SK-N-SH (cell line): ENCODE results near the gene RANBP9.

Experiments used
- CHD2 ChIP-seq: fragments of 150-350 bp; IDR thresholded peaks from 2 replicates; pipeline ENCODE4 v1.6.1; 2018; ENCODE audit warnings: low read length; ENCODE audit not compliant: partially characterized antibody
- TF ChIP-seq, protein P1 (sequence below): IDR thresholded peaks from 2 replicates; pipeline ENCODE4 v1.4.0; 2012; ENCODE audit warnings: low read depth, borderline replicate concordance

GRCh38 chr6:13698715-13699114 is 12.9 kb downstream of the RANBP9 start:
- TF ChIP-seq, protein P1, sequence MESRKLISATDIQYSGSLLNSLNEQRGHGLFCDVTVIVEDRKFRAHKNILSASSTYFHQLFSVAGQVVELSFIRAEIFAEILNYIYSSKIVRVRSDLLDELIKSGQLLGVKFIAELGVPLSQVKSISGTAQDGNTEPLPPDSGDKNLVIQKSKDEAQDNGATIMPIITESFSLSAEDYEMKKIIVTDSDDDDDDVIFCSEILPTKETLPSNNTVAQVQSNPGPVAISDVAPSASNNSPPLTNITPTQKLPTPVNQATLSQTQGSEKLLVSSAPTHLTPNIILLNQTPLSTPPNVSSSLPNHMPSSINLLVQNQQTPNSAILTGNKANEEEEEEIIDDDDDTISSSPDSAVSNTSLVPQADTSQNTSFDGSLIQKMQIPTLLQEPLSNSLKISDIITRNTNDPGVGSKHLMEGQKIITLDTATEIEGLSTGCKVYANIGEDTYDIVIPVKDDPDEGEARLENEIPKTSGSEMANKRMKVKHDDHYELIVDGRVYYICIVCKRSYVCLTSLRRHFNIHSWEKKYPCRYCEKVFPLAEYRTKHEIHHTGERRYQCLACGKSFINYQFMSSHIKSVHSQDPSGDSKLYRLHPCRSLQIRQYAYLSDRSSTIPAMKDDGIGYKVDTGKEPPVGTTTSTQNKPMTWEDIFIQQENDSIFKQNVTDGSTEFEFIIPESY, result no peak
- no peak for TF ChIP-seq CHD2
